Measurements from ENCODE around the gene PRKCA.

PRKCA gene

DNA sequence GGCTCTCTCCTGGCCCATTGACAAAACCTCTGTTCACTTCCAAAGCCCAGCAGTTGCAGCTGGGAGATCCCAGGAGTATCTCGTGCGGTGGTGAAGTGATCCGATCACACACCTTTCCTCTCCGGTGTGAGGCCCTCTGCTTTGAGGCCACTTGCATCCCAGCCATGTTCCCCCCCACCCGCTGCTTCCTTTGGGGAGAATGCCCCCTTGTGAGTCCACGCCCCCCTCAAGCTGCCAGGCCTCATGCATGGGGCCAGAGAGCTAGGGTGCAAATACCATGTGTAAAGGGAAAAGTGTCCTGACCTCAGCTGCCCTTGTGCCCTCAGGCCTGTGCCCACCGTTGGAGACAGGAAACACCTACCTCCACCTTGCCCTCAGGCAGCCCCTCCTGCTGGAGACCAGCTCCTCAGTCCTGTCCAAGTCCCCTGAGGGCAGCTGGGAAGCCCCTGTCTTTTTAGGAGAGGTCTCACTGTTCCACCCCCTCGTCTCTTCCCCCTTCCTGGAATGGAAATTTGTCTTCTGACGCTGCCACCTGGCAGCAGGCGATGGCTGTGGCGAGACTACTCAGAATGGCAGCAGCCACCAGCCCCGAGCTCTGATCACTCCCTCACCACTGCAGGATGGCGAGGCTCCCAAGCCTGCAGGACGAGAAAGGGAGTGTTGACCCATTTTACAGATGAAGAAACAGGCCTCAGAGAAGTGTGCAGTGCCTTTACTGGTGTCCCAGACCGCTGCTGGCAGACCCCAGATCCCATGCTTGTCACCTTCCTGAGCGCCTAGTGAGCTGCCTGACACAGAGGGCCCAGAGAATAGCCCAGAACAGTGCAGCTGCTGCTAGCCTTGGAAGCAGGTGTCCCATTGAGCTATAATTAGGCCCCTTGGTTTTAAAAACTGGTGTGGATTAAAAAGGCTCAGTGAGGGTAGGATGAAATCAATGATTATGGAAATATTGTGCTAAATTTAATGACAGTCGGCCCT, 411.9 kb downstream of the PRKCA start:
- H3K23ac ChIP-seq (ENCODE audit: low read length) = no peak overlapping the region
- H3K4me1 ChIP-seq (ENCODE audit: control insufficient read depth in 1 of 2, insufficient read depth in 2 of 2, low read length in 2 of 2) = no peaks in the 10 kb centered on the region
- no peak overlapping the region for H3K14ac ChIP-seq (ENCODE audit: low read length)
- no peak overlapping the region for H2AK5ac ChIP-seq (ENCODE audit: low read length)
- H3K36me3 ChIP-seq (ENCODE audit: control insufficient read depth in 1 of 2, insufficient read depth in 2 of 2, low read length in 2 of 2) = no peaks in the 10 kb centered on the region
- H2BK12ac ChIP-seq (ENCODE audit: low read length) = no peak overlapping the region
- H3K4me2 ChIP-seq (ENCODE audit: low read length) = no peak overlapping the region
- no peak overlapping the region for H3K18ac ChIP-seq (ENCODE audit: low read length)
- H4K12ac ChIP-seq (ENCODE audit: low read depth, low read length) = no peak overlapping the region
- no peak overlapping the region for H2AFZ ChIP-seq (ENCODE audit: insufficient read depth, low read length, poor library complexity)
- DNase-seq = no peak
- H3K27ac ChIP-seq (ENCODE audit: low read depth, low read length) = no peak overlapping the region
- H2BK120ac ChIP-seq (ENCODE audit: insufficient read depth, low read length, poor library complexity) = no peak overlapping the region
- no CpG with 5 or more reads among the region's 17 CpGs for WGBS (ENCODE audit: extremely low coverage, insufficient coverage, insufficient read length)
- H3K9ac ChIP-seq (ENCODE audit: low read length) = no peak overlapping the region
- H4K8ac ChIP-seq (ENCODE audit: low read depth, low read length) = no peak overlapping the region
- H3K79me2 ChIP-seq (ENCODE audit: control insufficient read depth, insufficient read depth, low read length, poor library complexity) = no peaks in the 10 kb centered on the region
- H3K79me1 ChIP-seq (ENCODE audit: low read length) = no peaks in the 10 kb centered on the region
- H3K27me3 ChIP-seq (ENCODE audit: insufficient read depth, low read length) = no peaks in the 10 kb centered on the region
- no peak overlapping the region for H4K91ac ChIP-seq (ENCODE audit: low read depth, low read length)
- no peak overlapping the region for H3K4me3 ChIP-seq (ENCODE audit: low read depth, low read length)
- peaks cover 2% of the 10 kb centered on the region for H3K9me3 ChIP-seq (ENCODE audit: insufficient read depth, low read depth, low read length)
- H2BK5ac ChIP-seq (ENCODE audit: low read depth, low read length, poor library complexity) = no peak overlapping the region
- H3K4ac ChIP-seq (ENCODE audit: low read depth, low read length) = no peak overlapping the region

DNA sequence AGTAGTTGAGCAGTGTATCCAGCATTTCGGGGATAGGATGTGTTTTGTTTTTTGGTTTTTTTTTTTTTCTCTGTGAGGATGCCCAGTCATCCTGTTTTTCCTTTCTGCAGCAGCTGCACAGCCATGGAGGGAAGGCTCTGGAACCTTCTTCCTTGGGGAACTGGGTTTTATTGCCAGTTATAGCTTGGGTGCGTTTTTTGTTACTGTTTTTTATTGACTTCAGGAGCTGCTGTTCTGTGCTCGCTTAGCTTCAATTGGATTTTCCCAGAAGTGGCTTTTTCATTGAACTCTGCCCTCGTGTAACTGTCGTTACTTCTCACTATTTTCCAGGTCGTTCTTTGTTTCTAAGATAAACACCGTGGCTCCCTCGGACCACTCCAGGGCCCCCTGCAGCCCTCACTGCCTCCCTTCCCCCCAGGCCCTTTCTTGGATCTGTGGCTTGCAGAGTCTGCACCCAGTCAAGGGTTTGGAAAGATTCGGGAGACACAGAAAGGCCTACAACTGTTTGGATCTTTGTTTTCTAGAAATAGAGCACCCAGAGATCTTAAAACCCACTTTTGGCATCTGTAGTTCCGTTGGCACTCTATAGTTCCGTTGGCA, 412.8 kb downstream of the PRKCA start:
- WGBS (ENCODE audit: extremely low coverage, insufficient coverage, insufficient read length) = no CpG with 5 or more reads among the region's 11 CpGs
- no peaks in the 10 kb centered on the region for H3K79me2 ChIP-seq (ENCODE audit: control insufficient read depth, insufficient read depth, low read length, poor library complexity)
- no peak overlapping the region for H3K23ac ChIP-seq (ENCODE audit: low read length)
- H2BK5ac ChIP-seq (ENCODE audit: low read depth, low read length, poor library complexity) = no peak overlapping the region
- no peak overlapping the region for H2AFZ ChIP-seq (ENCODE audit: insufficient read depth, low read length, poor library complexity)
- no peak overlapping the region for H4K12ac ChIP-seq (ENCODE audit: low read depth, low read length)
- no peaks in the 10 kb centered on the region for H3K27me3 ChIP-seq (ENCODE audit: insufficient read depth, low read length)
- H2BK120ac ChIP-seq (ENCODE audit: insufficient read depth, low read length, poor library complexity) = no peak overlapping the region
- no peak for DNase-seq
- H3K18ac ChIP-seq (ENCODE audit: low read length) = no peak overlapping the region
- H2BK12ac ChIP-seq (ENCODE audit: low read length) = no peak overlapping the region
- no peak overlapping the region for H3K14ac ChIP-seq (ENCODE audit: low read length)
- no peaks in the 10 kb centered on the region for H3K36me3 ChIP-seq (ENCODE audit: control insufficient read depth in 1 of 2, insufficient read depth in 2 of 2, low read length in 2 of 2)
- H4K8ac ChIP-seq (ENCODE audit: low read depth, low read length) = no peak overlapping the region
- no peaks in the 10 kb centered on the region for H3K4me1 ChIP-seq (ENCODE audit: control insufficient read depth in 1 of 2, insufficient read depth in 2 of 2, low read length in 2 of 2)
- H3K4me2 ChIP-seq (ENCODE audit: low read length) = no peak overlapping the region
- no peak overlapping the region for H4K91ac ChIP-seq (ENCODE audit: low read depth, low read length)
- no peak overlapping the region for H3K4me3 ChIP-seq (ENCODE audit: low read depth, low read length)
- H2AK5ac ChIP-seq (ENCODE audit: low read length) = no peak overlapping the region
- peaks cover 2% of the 10 kb centered on the region for H3K9me3 ChIP-seq (ENCODE audit: insufficient read depth, low read depth, low read length)
- no peak overlapping the region for H3K4ac ChIP-seq (ENCODE audit: low read depth, low read length)
- no peak overlapping the region for H3K27ac ChIP-seq (ENCODE audit: low read depth, low read length)
- H3K79me1 ChIP-seq (ENCODE audit: low read length) = no peaks in the 10 kb centered on the region
- no peak overlapping the region for H3K9ac ChIP-seq (ENCODE audit: low read length)

DNA sequence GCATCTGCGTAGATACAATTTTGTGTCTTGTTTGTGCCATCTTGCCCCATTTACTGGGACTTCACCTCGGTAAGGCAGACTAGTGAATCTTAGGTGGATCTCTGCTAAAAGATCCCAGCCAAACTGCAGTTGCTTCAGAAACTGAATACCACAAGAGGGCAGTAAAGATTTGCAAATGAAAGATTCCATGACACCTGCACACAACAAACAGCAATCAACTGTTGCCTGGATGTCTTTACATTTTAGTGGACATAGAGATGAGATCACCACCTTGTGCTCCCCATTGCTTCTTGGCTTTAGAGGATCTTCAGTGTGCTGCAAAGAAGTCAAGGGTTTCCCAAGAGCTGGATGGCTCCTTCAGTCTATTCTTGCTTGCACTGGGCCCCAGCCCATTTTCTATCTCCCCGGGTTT, 413.3 kb downstream of the PRKCA start:
- no peak overlapping the region for H3K27ac ChIP-seq (ENCODE audit: low read depth, low read length)
- no CpG with 5 or more reads among the region's 3 CpGs for WGBS (ENCODE audit: extremely low coverage, insufficient coverage, insufficient read length)
- no peak overlapping the region for H3K14ac ChIP-seq (ENCODE audit: low read length)
- H3K4ac ChIP-seq (ENCODE audit: low read depth, low read length) = no peak overlapping the region
- H3K36me3 ChIP-seq (ENCODE audit: control insufficient read depth in 1 of 2, insufficient read depth in 2 of 2, low read length in 2 of 2) = no peaks in the 10 kb centered on the region
- H3K4me3 ChIP-seq (ENCODE audit: low read depth, low read length) = no peak overlapping the region
- H3K23ac ChIP-seq (ENCODE audit: low read length) = no peak overlapping the region
- H4K91ac ChIP-seq (ENCODE audit: low read depth, low read length) = no peak overlapping the region
- no peaks in the 10 kb centered on the region for H3K4me1 ChIP-seq (ENCODE audit: control insufficient read depth in 1 of 2, insufficient read depth in 2 of 2, low read length in 2 of 2)
- peak; percentile 20 to 86 for DNase-seq
- no peaks in the 10 kb centered on the region for H3K27me3 ChIP-seq (ENCODE audit: insufficient read depth, low read length)
- H4K12ac ChIP-seq (ENCODE audit: low read depth, low read length) = no peak overlapping the region
- no peak overlapping the region for H2BK120ac ChIP-seq (ENCODE audit: insufficient read depth, low read length, poor library complexity)
- H3K4me2 ChIP-seq (ENCODE audit: low read length) = no peak overlapping the region
- no peaks in the 10 kb centered on the region for H3K79me1 ChIP-seq (ENCODE audit: low read length)
- H2BK5ac ChIP-seq (ENCODE audit: low read depth, low read length, poor library complexity) = no peak overlapping the region
- H3K9ac ChIP-seq (ENCODE audit: low read length) = no peak overlapping the region
- no peak overlapping the region for H2AK5ac ChIP-seq (ENCODE audit: low read length)
- H3K9me3 ChIP-seq (ENCODE audit: insufficient read depth, low read depth, low read length) = peaks cover 2% of the 10 kb centered on the region
- H4K8ac ChIP-seq (ENCODE audit: low read depth, low read length) = no peak overlapping the region
- H3K79me2 ChIP-seq (ENCODE audit: control insufficient read depth, insufficient read depth, low read length, poor library complexity) = no peaks in the 10 kb centered on the region
- no peak overlapping the region for H2BK12ac ChIP-seq (ENCODE audit: low read length)
- no peak overlapping the region for H3K18ac ChIP-seq (ENCODE audit: low read length)
- H2AFZ ChIP-seq (ENCODE audit: insufficient read depth, low read length, poor library complexity) = no peak overlapping the region

DNA sequence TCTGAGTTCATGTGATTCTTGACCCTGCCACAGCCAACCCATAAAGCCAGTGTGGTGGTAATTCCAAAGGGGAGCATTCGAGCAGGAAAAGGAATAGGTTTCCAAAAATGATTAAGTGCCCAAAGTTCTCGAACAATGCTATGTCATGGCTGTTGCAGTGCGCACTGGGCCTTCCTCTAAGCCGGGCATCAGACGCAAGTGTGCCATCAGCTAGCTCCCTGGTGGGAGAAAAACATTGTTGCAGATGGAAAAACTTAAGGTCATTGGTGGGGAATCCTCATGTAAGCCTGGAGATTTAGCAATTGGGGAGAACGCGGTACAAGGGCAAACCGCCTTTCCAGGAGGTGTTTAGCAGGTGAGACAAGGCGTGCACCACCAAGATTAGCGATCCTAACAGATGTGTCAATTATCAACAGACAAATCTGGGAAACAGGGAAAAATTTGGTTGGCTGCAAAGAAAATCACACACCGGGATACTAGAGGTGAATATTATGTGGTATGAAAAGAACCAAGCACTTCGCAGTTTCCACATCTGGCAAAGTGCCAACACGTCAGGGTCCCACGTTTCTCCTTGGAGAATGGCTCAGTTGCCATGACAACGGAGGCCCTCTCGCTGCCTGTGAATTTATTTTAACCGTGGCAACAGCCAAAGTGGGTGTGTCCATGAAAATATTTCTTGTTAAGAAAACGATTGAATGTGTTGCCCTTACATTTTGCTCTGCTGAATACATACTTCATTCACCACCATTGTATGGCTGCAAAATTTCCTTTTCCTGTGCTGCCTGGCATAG, 414.0 kb downstream of the PRKCA start:
- no peak for DNase-seq
- Histone ChIP-seq H3K79me1 (ENCODE audit: low read length) (no peaks in the 10 kb centered on the region), H3K27me3 (ENCODE audit: insufficient read depth, low read length) (no peaks in the 10 kb centered on the region), H3K27ac (ENCODE audit: low read depth, low read length) (no peak overlapping the region), H3K36me3 (ENCODE audit: control insufficient read depth in 1 of 2, insufficient read depth in 2 of 2, low read length in 2 of 2) (no peaks in the 10 kb centered on the region), H2BK120ac (ENCODE audit: insufficient read depth, low read length, poor library complexity) (no peak overlapping the region), H3K4me1 (ENCODE audit: control insufficient read depth in 1 of 2, insufficient read depth in 2 of 2, low read length in 2 of 2) (no peaks in the 10 kb centered on the region), H3K4me2 (ENCODE audit: low read length) (no peak overlapping the region), H3K4ac (ENCODE audit: low read depth, low read length) (no peak overlapping the region), H3K23ac (ENCODE audit: low read length) (no peak overlapping the region), H4K8ac (ENCODE audit: low read depth, low read length) (no peak overlapping the region), H4K91ac (ENCODE audit: low read depth, low read length) (no peak overlapping the region), H2BK5ac (ENCODE audit: low read depth, low read length, poor library complexity) (no peak overlapping the region), H3K9me3 (ENCODE audit: insufficient read depth, low read depth, low read length) (peaks cover 2% of the 10 kb centered on the region), H3K14ac (ENCODE audit: low read length) (no peak overlapping the region), H2AK5ac (ENCODE audit: low read length) (no peak overlapping the region), H3K79me2 (ENCODE audit: control insufficient read depth, insufficient read depth, low read length, poor library complexity) (no peaks in the 10 kb centered on the region), H3K18ac (ENCODE audit: low read length) (no peak overlapping the region), H2AFZ (ENCODE audit: insufficient read depth, low read length, poor library complexity) (no peak overlapping the region), H3K4me3 (ENCODE audit: low read depth, low read length) (no peak overlapping the region), H3K9ac (ENCODE audit: low read length) (no peak overlapping the region), H4K12ac (ENCODE audit: low read depth, low read length) (no peak overlapping the region), H2BK12ac (ENCODE audit: low read length) (no peak overlapping the region)
- WGBS (ENCODE audit: extremely low coverage, insufficient coverage, insufficient read length) = no CpG with 5 or more reads among the region's 18 CpGs

Measured in trophoblast cell (in vitro differentiated cells and primary cell).